GM19438 (cell line): ENCODE measurements around the gene BCKDHB.

Experiments used
- ATAC-seq: cut with Tn5 transposase; IDR thresholded peaks from one replicate; pipeline ENCODE4 v1.9.1; 2021; ENCODE audit warnings: low read depth; ENCODE audit not compliant: unreplicated experiment

Gene BCKDHB

GRCh38 chr6:80319196-80319595 is 212.7 kb downstream of the BCKDHB start:
- no peak for ATAC-seq

GRCh38 chr6:80321011-80321410 is 214.5 kb downstream of the BCKDHB start:
- ATAC-seq, result no peak

GRCh38 chr6:80325742-80326141 is 219.3 kb downstream of the BCKDHB start:
- ATAC-seq, result no peak

- ATAC-seq, result no peak
Measured at GRCh38 chr6:80328652-80329051, 222.2 kb downstream of the BCKDHB start.

- no peak for ATAC-seq
Measured at GRCh38 chr6:80329496-80329895, 223.0 kb downstream of the BCKDHB start.

GRCh38 chr6:80330961-80331360 is 224.5 kb downstream of the BCKDHB start:
- no peak for ATAC-seq

- no peak for ATAC-seq
Measured at GRCh38 chr6:80331522-80331921, 225.1 kb downstream of the BCKDHB start.

- ATAC-seq, result no peak
Measured at GRCh38 chr6:80331974-80332373, 225.5 kb downstream of the BCKDHB start.

GRCh38 chr6:80333342-80333741 is 226.9 kb downstream of the BCKDHB start:
- ATAC-seq, result no peak

- ATAC-seq, result no peak
Measured at GRCh38 chr6:80335121-80335531, 228.7 kb downstream of the BCKDHB start.

GRCh38 chr6:80336911-80337310 is 230.4 kb downstream of the BCKDHB start:
- no peak for ATAC-seq

- peak; percentile 96 for ATAC-seq
Measured at GRCh38 chr6:80338201-80338836, 231.8 kb downstream of the BCKDHB start.

GRCh38 chr6:80339421-80339820 is 232.9 kb downstream of the BCKDHB start:
- ATAC-seq, result no peak

GRCh38 chr6:80340280-80340679 is 233.8 kb downstream of the BCKDHB start:
- ATAC-seq, result no peak

GRCh38 chr6:80340686-80341085 is 234.2 kb downstream of the BCKDHB start:
- no peak for ATAC-seq

GRCh38 chr6:80341330-80341729 is 234.9 kb downstream of the BCKDHB start:
- ATAC-seq, result no peak

GRCh38 chr6:80343511-80343910 is 237.0 kb downstream of the BCKDHB start:
- ATAC-seq, result no peak

GRCh38 chr6:80347101-80347500 is 240.6 kb downstream of the BCKDHB start:
- ATAC-seq, result no peak

GRCh38 chr6:80348263-80348662 is 241.8 kb downstream of the BCKDHB start:
- no peak for ATAC-seq

GRCh38 chr6:80356000-80356399 is 249.5 kb downstream of the BCKDHB start:
- ATAC-seq, result no peak

GRCh38 chr6:80356545-80356944 is 250.1 kb downstream of the BCKDHB start:
- no peak for ATAC-seq

- ATAC-seq, result no peak
Measured at GRCh38 chr6:80357081-80357480, 250.6 kb downstream of the BCKDHB start.

GRCh38 chr6:80357674-80358073 is 251.2 kb downstream of the BCKDHB start:
- no peak for ATAC-seq
